Measurements from ENCODE around the gene MTCL1.

- no peak for TF ChIP-seq CTCF (IDR thresholded peaks at IDR 0.05)
- TF ChIP-seq POLR2A (IDR thresholded peaks at IDR 0.05): no peak
- no peak for TF ChIP-seq POLR2AphosphoS5 (IDR thresholded peaks at IDR 0.05)
Observed at GRCh38 chr18:8811115-8811514, 105.8 kb downstream of the MTCL1 start.
